HepG2 (cell line): ENCODE data around the gene CXADR. TPM values are rescaled to one million over a fixed set of nuclear protein-coding genes. Genes with fewer than 3 reads are reported as not detected.

Source experiments
- AKAP8 ChIP-seq: sonication (generic); formaldehyde crosslinking; IDR thresholded peaks from 2 replicates; pipeline ENCODE4 v1.5.1; 2020; ENCODE audit warnings: mild to moderate bottlenecking, missing genetic modification reagents
- BRD4 ChIP-seq: sonication (generic); formaldehyde crosslinking; IDR thresholded peaks from 2 replicates; pipeline ENCODE4 v1.4.0; 2020; ENCODE audit warnings: missing genetic modification reagents
- CEBPZ ChIP-seq: IDR thresholded peaks from 2 replicates; pipeline ENCODE4 v1.6.1; 2012; ENCODE audit warnings: low read length, improper control_type of control experiment
- CREM ChIP-seq, 2 experiments: sonication (generic) in 1 of 2; formaldehyde crosslinking in 1 of 2; IDR thresholded peaks; 2 replicates each; pipeline versions ENCODE4 v1.4.0 to v1.6.1; 2016 to 2020; ENCODE audit warnings: antibody characterized with exemption in 1 of 2, mild to moderate bottlenecking in 1 of 2, missing genetic modification reagents in 1 of 2
- FOSL2 ChIP-seq: sonication (generic); formaldehyde crosslinking; IDR thresholded peaks from 2 replicates; pipeline ENCODE4 v1.4.0; 2020; ENCODE audit warnings: missing genetic modification reagents
- FOXA1 ChIP-seq, 2 experiments: fragments of 450-650 bp in 1 of 2; sonication (generic) in 1 of 2; formaldehyde crosslinking in 1 of 2; IDR thresholded peaks; 2 replicates each; pipeline versions ENCODE4 v1.4.0 to v1.6.1; 2016 to 2020; ENCODE audit warnings: missing genetic modification reagents in 1 of 2
- FOXO1 ChIP-seq: sonication (generic); formaldehyde crosslinking; IDR thresholded peaks from 2 replicates; pipeline ENCODE4 v1.4.0; 2020; ENCODE audit warnings: missing genetic modification reagents
- HHEX ChIP-seq: IDR thresholded peaks from 2 replicates; pipeline ENCODE4 v1.6.1; 2016; ENCODE audit warnings: control low read depth
- HMG20A ChIP-seq: IDR thresholded peaks from 2 replicates; pipeline ENCODE4 v1.6.1; 2016; ENCODE audit warnings: borderline replicate concordance
- HNRNPUL1 ChIP-seq: fragments of 200-400 bp; formaldehyde crosslinking; IDR thresholded peaks from 2 replicates; pipeline ENCODE4 v1.6.1; 2017; ENCODE audit warnings: low read depth, mild to moderate bottlenecking, low read length, moderate library complexity
- KDM3A ChIP-seq: IDR thresholded peaks from 2 replicates; pipeline ENCODE4 v1.6.1; 2018; ENCODE audit warnings: low read depth, missing compliant biosample characterization
- MED1 ChIP-seq: sonication (generic); formaldehyde crosslinking; IDR thresholded peaks from 2 replicates; pipeline ENCODE4 v1.4.0; 2020; ENCODE audit warnings: missing genetic modification reagents
- SIX1 ChIP-seq: sonication (generic); formaldehyde crosslinking; IDR thresholded peaks from 2 replicates; pipeline ENCODE4 v1.4.0; 2020; ENCODE audit warnings: missing genetic modification reagents, borderline replicate concordance
- SPEN ChIP-seq: sonication (generic); formaldehyde crosslinking; IDR thresholded peaks from 2 replicates; pipeline ENCODE4 v1.5.1; 2020; ENCODE audit warnings: low read depth, mild to moderate bottlenecking, missing genetic modification reagents
- XRCC5 ChIP-seq: fragments of 200-400 bp; formaldehyde crosslinking; optimal IDR thresholded peaks from 2 replicates; pipeline ENCODE3; 2017; ENCODE audit warnings: mild to moderate bottlenecking, low read length
- ZBTB7B ChIP-seq: sonication (generic); formaldehyde crosslinking; IDR thresholded peaks from 2 replicates; pipeline ENCODE4 v1.4.0; 2020; ENCODE audit warnings: missing genetic modification reagents
- ZHX1 ChIP-seq: sonication (generic); formaldehyde crosslinking; IDR thresholded peaks from 2 replicates; pipeline ENCODE4 v1.8.1; 2022; ENCODE audit warnings: low read depth, mild to moderate bottlenecking, missing genetic modification reagents
- ZKSCAN1 ChIP-seq: fragments of 150-350 bp; IDR thresholded peaks from 2 replicates; pipeline ENCODE4 v1.6.1; 2014; ENCODE audit warnings: low read length
- ZNF143 ChIP-seq: sonication (generic); formaldehyde crosslinking; IDR thresholded peaks from 2 replicates; pipeline ENCODE4 v1.4.0; 2020; ENCODE audit warnings: missing genetic modification reagents
- ZNF24 ChIP-seq: fragments of 450-650 bp; IDR thresholded peaks from 2 replicates; pipeline ENCODE4 v1.6.1; 2017; ENCODE audit warnings: antibody characterized with exemption, mild to moderate bottlenecking
- ZNF282 ChIP-seq: fragments of 450-650 bp; IDR thresholded peaks from 2 replicates; pipeline ENCODE4 v1.6.1; 2018; ENCODE audit not compliant: partially characterized antibody
- ZNF3 ChIP-seq: IDR thresholded peaks from 2 replicates; pipeline ENCODE4 v1.7.0; 2017; ENCODE audit warnings: inconsistent platforms
- ZNF629 ChIP-seq: sonication (generic); formaldehyde crosslinking; conservative IDR thresholded peaks from 2 replicates; pipeline ENCODE4 v1.5.0; 2020; ENCODE audit warnings: missing genetic modification reagents
- ZNF792 ChIP-seq: IDR thresholded peaks from 2 replicates; pipeline ENCODE4 v1.6.1; 2016
- ZNF841 ChIP-seq: sonication (generic); formaldehyde crosslinking; IDR thresholded peaks from 2 replicates; pipeline ENCODE4 v1.8.1; 2023; ENCODE audit warnings: missing genetic modification reagents, borderline replicate concordance
- polyA plus RNA-seq, 8 experiments: library from polyadenylated mRNA; depleted of rRNA in 3 of 8; stranded (reverse) in 7 of 8; unstranded in 1 of 8; fragments of >200 nt; fragmentation: Illumina TruSeq in 4 of 8; extraction: Trizol in 4 of 8; gene quantifications; 2 replicates each; pipeline versions ENCODE4 v1.2.1 to v1.2.3, GENCODE V29; 2011 to 2016; ENCODE audit warnings: low read depth in 4 of 8, missing spikeins in 1 of 8, mixed read lengths in 1 of 8; ENCODE audit not compliant: insufficient read depth in 1 of 8
- total RNA-seq, 5 experiments: library from RNA; depleted of rRNA; stranded (reverse); fragments of >200 nt; fragmentation: Illumina TruSeq; extraction: Trizol; gene quantifications; 2 replicates each; pipeline ENCODE4 v1.2.3, GENCODE V29; 2016; ENCODE audit warnings: low read depth in 1 of 5
- TF ChIP-seq, protein P1 (sequence below): sonication (generic); formaldehyde crosslinking; IDR thresholded peaks from 2 replicates; pipeline ENCODE4 v1.4.0; 2020; ENCODE audit warnings: missing genetic modification reagents

Gene CXADR
- total and polyA plus RNA-seq, 2 of the 13 experiments (the other 11 are each of a cell fraction or from before 2014, with no cell fraction given) = 86.8 to 110 TPM

GRCh38 chr21:17523007-17523451 lies 10.2 kb downstream of the CXADR start (continued):
- TF ChIP-seq HNRNPUL1 (no peak), ZHX1 (0 out of 2 replicates have a peak, but pooled peaks have one; percentile 50), SPEN (CRISPR knock-in tag) (peak; percentile 74; the same call in 1 of the 2 replicates), MED1 (CRISPR knock-in tag) (peak; percentile 99), ZNF3 (CRISPR knock-in tag) (0 out of 2 replicates have a peak, but pooled peaks have one; percentile 25), AKAP8 (CRISPR knock-in tag) (peak; percentile 55; the same call in 1 of the 2 replicates), FOXO1 (CRISPR knock-in tag) (peak; percentile 99), CREM (IDR thresholded peaks at IDR 0.05) (peak; percentile 95), CREM (CRISPR knock-in tag; IDR thresholded peaks at IDR 0.05) (no peak), ZNF841 (0 out of 2 replicates have a peak, but pooled peaks have one; percentile 28), FOSL2 (CRISPR knock-in tag) (peak; percentile 92), HHEX (peak; percentile 89), SIX1 (CRISPR knock-in tag) (peak; percentile 84), XRCC5 (peak; percentile 78), KDM3A (peak; percentile 87; the same call in 1 of the 2 replicates), ZNF24 (peak; percentile 67; the same call in 1 of the 2 replicates), HMG20A (CRISPR knock-in tag) (peak; percentile 99), ZNF629 (peak; percentile 65), ZNF282 (no peak), FOXA1 (IDR thresholded peaks at IDR 0.05) (peak; percentile 95), FOXA1 (CRISPR knock-in tag; IDR thresholded peaks at IDR 0.05) (peak; percentile 99), ZBTB7B (CRISPR knock-in tag) (peak; percentile 55; the same call in 1 of the 2 replicates), BRD4 (peak; percentile 83; the same call in 1 of the 2 replicates), ZKSCAN1 (0 out of 2 replicates have a peak, but pooled peaks have one; percentile 16), ZNF792 (CRISPR knock-in tag) (peak; percentile 51; the same call in 1 of the 2 replicates), ZNF143 (no peak), CEBPZ (no peak)
- TF ChIP-seq, protein P1, sequence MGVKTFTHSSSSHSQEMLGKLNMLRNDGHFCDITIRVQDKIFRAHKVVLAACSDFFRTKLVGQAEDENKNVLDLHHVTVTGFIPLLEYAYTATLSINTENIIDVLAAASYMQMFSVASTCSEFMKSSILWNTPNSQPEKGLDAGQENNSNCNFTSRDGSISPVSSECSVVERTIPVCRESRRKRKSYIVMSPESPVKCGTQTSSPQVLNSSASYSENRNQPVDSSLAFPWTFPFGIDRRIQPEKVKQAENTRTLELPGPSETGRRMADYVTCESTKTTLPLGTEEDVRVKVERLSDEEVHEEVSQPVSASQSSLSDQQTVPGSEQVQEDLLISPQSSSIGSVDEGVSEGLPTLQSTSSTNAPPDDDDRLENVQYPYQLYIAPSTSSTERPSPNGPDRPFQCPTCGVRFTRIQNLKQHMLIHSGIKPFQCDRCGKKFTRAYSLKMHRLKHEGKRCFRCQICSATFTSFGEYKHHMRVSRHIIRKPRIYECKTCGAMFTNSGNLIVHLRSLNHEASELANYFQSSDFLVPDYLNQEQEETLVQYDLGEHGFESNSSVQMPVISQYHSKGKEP (CRISPR knock-in tag) = no peak
